ENCODE results near the gene IQCE.

DNA sequence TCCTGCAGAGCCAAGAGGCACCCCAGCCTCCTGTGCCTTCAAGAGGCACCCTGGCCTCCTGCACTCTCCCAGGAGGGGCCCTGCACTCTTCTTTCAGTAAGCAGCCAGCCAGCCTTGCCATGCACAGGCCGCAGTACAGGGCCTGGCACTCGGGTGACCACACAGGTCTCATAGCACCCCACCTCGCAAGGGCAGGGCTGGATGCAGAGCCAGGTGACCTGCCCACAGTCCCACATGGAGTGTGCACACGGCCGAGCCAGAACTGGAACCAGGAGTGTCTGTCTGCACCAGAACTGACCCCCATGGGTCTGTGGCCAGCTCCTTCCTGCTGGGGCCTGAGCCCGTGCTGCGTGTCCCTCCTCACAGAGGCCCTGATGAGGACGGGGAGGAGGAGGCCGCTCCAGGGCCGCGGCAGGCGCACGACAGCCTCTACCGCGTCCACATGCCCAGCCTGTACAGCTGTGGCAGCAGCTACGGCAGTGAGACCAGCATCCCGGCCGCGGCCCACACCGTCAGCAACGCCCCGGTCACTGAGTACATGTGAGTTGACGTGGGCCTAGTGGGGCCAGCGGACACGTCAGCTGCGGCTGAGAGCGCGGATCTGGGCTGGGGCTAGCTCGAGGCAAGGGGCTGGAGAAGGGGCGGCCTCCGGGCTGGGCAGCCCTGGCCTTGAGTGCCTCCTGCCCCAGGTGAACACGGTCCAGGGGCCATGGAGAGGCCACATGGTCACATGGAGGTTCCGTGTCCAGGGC is 99.3 kb downstream of the IQCE start:
- TF ChIP-seq, protein P1, sequence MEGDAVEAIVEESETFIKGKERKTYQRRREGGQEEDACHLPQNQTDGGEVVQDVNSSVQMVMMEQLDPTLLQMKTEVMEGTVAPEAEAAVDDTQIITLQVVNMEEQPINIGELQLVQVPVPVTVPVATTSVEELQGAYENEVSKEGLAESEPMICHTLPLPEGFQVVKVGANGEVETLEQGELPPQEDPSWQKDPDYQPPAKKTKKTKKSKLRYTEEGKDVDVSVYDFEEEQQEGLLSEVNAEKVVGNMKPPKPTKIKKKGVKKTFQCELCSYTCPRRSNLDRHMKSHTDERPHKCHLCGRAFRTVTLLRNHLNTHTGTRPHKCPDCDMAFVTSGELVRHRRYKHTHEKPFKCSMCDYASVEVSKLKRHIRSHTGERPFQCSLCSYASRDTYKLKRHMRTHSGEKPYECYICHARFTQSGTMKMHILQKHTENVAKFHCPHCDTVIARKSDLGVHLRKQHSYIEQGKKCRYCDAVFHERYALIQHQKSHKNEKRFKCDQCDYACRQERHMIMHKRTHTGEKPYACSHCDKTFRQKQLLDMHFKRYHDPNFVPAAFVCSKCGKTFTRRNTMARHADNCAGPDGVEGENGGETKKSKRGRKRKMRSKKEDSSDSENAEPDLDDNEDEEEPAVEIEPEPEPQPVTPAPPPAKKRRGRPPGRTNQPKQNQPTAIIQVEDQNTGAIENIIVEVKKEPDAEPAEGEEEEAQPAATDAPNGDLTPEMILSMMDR (IDR thresholded peaks at IDR 0.05; ENCODE audit: low read length) = no peak
- no peak for TF ChIP-seq EZH2 (optimal IDR thresholded peaks at IDR 0.05; ENCODE audit: low read depth, low read length)

Measured in MM.1S (cell line).